ENCODE measurements around the gene AGPAT4.
"Not testable (repeated sequence)": the region's sequence is repeated elsewhere in the genome, so short reads cannot be mapped to it uniquely, and the experiment has no call there.

Gene AGPAT4, protein sequence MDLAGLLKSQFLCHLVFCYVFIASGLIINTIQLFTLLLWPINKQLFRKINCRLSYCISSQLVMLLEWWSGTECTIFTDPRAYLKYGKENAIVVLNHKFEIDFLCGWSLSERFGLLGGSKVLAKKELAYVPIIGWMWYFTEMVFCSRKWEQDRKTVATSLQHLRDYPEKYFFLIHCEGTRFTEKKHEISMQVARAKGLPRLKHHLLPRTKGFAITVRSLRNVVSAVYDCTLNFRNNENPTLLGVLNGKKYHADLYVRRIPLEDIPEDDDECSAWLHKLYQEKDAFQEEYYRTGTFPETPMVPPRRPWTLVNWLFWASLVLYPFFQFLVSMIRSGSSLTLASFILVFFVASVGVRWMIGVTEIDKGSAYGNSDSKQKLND

DNA sequence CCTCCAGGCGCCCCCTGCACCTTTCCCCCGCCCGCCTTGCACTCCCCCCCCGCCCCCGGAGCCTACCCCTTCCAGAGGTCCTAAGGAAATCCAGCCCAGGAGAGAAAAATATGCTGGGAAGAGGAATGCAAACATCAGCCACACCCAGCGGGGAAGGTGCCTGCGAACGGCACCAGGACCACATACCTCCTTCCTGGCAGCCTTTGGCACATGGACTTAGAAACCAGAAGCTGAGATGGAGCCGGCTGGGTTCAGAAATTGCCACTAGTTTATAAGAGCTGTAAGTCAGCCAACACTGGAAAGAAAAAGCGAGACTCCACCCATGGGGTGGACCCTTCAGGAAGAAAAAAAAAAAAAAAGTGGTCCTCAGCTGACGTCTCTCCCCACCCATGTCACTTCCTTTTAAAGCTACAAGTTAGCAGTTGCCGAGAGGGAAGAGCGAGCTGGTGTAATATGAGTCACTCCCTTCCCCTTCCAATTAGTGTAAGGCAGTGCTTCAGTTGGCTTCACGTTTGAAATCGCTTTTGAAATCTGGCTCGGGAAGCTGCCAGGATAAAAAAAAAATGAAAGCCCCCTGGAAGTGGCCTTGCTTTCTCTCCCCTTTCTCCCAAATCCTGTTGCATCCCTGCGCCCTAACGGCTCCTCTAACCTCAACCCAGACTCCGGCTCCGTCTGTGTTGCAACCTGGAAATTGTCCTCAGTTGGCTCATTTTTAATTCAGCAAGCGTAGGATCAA lies at the start of gene AGPAT4:
Gene AGPAT4, minus strand, starts transcription at position 310 of the 736 bp plus-strand sequence. CDS start 41,848 bp downstream, outside the sequence.
- TF ChIP-seq, protein P1, sequence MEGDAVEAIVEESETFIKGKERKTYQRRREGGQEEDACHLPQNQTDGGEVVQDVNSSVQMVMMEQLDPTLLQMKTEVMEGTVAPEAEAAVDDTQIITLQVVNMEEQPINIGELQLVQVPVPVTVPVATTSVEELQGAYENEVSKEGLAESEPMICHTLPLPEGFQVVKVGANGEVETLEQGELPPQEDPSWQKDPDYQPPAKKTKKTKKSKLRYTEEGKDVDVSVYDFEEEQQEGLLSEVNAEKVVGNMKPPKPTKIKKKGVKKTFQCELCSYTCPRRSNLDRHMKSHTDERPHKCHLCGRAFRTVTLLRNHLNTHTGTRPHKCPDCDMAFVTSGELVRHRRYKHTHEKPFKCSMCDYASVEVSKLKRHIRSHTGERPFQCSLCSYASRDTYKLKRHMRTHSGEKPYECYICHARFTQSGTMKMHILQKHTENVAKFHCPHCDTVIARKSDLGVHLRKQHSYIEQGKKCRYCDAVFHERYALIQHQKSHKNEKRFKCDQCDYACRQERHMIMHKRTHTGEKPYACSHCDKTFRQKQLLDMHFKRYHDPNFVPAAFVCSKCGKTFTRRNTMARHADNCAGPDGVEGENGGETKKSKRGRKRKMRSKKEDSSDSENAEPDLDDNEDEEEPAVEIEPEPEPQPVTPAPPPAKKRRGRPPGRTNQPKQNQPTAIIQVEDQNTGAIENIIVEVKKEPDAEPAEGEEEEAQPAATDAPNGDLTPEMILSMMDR (IDR thresholded peaks at IDR 0.05; ENCODE audit: low read depth, low read length): no peak
- peak within 1 kb of the TSS; percentile 70 to 79 for H3K4me3 ChIP-seq (replicated peaks in 1 of 2; ENCODE audit: low read depth in 2 of 2, low read length in 2 of 2)

DNA sequence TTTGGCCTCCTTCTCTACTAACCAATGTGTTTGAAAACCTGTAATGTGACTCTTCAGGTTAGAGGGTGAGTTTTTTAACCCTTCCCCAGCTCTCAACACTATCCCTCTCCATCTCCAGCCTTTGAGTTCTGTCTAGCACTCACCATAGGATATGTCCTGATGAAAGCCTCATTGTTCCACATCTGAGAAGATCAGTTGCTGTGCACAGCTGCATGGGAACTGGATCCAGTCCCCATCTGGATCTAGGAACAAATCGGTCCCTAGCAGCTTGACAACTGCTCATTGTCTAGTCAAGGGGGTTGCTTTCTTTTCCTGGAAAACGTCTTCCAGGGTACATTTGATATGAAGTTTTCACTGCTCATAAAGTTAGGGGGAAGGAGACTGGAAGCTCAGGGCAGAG lies 45.4 kb upstream of the AGPAT4 start:
- DNase-seq (ENCODE audit: low read depth in 2 of 2): no peak
- TF ChIP-seq, protein P1 (IDR thresholded peaks at IDR 0.05; ENCODE audit: low read depth, low read length): no peak
- no peak overlapping the region for H3K4me3 ChIP-seq (replicated peaks in 1 of 2; ENCODE audit: low read depth in 2 of 2, low read length in 2 of 2)

More for the DNA sequence above, at the start of gene AGPAT4:
- DNase-seq (ENCODE audit: low read depth in 2 of 2): peak; percentile 98

DNA sequence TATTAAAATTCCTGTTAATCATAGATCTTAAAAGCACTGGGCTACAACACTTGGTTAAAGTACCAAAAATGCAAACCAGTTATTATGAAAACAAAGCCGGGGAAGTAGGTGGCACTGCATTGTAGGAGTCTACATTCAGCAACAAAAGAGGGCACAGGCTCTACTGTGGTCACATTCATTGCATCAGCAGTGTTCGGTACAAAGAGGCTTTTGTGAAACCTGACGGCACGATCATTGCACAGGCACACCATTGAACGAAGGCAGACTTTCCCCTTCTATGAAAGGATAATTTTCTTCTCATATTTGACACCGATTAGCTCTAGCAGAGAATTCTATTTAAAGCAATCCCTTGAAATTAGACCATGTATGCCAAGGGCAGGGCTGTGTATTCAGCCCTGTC lies 44.6 kb upstream of the AGPAT4 start:
- H3K4me3 ChIP-seq (replicated peaks in 1 of 2; ENCODE audit: low read depth in 2 of 2, low read length in 2 of 2): no peak overlapping the region
- no peak for DNase-seq (ENCODE audit: low read depth in 2 of 2)

DNA sequence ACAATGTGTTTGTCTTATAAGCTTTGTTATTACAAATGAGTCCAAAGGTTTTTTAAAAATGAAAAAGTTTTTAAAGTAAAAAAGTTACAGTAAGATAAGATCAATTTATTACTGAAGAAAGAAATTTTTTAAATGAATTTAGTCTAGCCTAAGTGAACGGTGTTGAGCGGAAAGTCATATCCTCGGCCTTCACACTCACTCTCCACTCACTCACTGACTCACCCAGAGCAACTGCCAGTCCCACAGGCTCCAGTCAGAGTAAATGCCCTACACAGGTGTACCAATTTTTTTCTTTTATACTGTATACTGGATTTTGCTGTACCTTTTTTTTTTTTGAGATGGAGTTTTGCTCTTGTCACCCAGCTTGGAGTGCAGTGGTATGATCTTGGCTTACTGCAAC lies 42.7 kb upstream of the AGPAT4 start:
- TF ChIP-seq, protein P1 (IDR thresholded peaks at IDR 0.05; ENCODE audit: low read depth, low read length): no peak
- no peak overlapping the region for H3K4me3 ChIP-seq (replicated peaks in 1 of 2; ENCODE audit: low read depth in 2 of 2, low read length in 2 of 2)
- DNase-seq (ENCODE audit: low read depth in 2 of 2): no peak

More for the DNA sequence above, 44.6 kb upstream of the AGPAT4 start:
- TF ChIP-seq, protein P1 (IDR thresholded peaks at IDR 0.05; ENCODE audit: low read depth, low read length): no peak

DNA sequence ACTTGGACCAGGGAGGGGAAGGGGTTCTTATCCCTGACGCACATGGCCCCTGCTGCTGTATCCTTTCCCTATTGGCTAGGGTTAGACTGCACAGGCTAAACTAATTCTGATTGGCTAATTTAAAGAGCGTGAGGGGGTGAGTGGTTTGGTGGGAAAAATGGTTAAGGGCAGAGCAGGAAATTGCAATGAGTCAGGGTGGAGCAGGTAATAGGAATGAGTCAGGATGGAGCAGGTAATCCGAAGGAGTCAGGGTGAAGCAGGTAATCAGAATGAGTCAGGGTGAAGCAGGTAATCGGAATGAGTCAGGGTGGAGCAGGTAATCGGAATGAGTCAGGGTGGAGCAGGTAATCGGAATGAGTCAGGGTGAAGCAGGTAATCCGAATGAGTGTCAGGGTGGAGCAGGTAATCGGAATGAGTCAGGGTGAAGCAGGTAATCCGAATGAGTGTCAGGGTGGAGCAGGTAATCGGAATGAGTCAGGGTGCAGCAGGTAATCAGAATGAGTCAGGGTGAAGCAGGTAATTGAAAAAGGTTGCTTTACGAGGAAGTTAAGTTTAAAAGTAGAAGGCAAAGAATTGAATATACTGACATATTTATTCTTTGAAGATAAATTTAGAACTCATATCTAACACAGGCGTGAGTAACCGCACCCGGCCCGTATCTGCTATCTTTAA lies 41.5 kb upstream of the AGPAT4 start:
- not testable (repeated sequence) for H3K4me3 ChIP-seq (replicated peaks in 1 of 2; ENCODE audit: low read depth in 2 of 2, low read length in 2 of 2); DNase-seq (ENCODE audit: low read depth in 2 of 2)

DNA sequence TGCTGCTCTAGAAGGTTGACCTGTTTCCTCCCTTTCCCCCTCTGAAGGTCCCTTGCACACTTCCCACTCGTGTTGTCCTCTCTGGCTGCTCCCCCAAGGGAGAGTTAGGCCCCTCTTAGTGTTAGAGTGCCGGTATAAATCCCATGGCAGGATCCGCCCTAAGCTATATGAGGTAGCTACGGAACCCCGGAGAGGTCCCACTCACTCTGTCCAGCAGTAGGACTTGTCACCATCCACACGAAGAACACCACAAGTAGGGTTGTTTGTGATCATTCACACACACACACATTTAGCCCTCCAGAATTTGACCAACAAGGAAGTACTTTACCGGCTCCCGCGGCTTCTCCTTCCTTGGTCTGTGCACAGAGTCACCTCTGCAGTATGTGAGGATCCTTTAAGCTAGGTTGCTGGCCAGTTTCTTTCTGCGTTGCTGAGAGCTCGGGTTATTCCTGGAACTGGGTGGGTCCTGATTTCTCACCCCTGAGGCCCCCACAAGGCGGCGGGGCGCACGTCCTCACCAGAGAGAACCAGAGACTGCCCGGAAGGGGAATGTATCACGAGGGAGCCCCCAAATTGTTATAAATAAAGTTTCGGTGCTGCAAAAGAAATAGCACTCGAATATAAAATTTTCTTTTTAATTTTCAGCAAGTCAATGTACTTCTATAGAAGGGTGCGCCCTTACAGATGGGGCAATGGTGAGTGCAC lies 40.8 kb upstream of the AGPAT4 start:
- H3K4me3 ChIP-seq (replicated peaks in 1 of 2; ENCODE audit: low read depth in 2 of 2, low read length in 2 of 2); DNase-seq (ENCODE audit: low read depth in 2 of 2): not testable (repeated sequence)

DNA sequence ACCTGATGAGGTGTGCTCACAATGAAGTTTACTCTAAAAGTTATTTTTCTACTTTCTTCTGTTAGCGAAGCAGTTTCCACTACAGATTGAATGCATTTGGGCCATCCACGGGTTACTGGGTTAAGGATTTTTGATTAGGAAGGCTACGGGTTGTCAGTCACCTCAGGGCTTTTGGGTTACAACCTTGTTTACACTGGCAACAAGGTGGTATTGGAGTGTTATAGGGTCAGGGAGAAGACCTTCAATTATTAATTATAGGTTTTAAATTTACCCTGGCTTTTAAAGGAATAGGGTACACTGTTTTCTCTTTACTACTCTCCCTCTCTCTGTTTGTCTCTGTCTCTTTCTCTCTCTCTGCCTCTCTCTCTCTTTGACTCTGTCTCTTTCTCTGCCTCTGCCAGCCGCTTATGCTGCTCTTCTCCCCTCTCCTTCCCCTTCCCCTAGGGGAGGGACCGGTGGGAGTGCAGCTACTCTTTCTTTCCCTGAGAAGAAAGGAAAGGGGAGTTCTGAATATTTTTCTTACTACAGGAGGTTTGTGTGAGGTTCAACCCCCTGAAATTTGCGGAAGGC lies 40.2 kb upstream of the AGPAT4 start:
- DNase-seq (ENCODE audit: low read depth in 2 of 2): no peak
- TF ChIP-seq, protein P1 (IDR thresholded peaks at IDR 0.05; ENCODE audit: low read depth, low read length): no peak
- no peak overlapping the region for H3K4me3 ChIP-seq (replicated peaks in 1 of 2; ENCODE audit: low read depth in 2 of 2, low read length in 2 of 2)

DNA sequence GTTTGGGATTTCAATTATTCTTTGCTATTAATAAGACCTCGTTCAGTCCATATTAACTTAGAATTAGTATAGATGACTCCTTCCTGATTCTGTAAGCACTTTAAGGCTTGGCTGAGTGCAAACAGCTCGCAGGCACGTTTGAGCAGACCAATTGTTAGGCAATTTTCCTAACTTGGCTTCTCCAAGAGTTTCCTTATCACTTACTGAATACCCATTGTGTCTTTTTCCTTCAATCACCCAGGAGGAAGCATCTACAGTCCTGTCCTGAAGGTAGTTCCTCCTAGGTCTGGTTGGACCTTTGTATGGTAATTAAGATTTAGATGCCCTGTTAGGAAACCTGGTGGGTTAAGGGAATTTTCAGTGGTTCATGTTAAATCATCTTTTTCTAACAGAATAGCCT lies 39.6 kb upstream of the AGPAT4 start:
- not testable (repeated sequence) for DNase-seq (ENCODE audit: low read depth in 2 of 2); H3K4me3 ChIP-seq (replicated peaks in 1 of 2; ENCODE audit: low read depth in 2 of 2, low read length in 2 of 2)

DNA sequence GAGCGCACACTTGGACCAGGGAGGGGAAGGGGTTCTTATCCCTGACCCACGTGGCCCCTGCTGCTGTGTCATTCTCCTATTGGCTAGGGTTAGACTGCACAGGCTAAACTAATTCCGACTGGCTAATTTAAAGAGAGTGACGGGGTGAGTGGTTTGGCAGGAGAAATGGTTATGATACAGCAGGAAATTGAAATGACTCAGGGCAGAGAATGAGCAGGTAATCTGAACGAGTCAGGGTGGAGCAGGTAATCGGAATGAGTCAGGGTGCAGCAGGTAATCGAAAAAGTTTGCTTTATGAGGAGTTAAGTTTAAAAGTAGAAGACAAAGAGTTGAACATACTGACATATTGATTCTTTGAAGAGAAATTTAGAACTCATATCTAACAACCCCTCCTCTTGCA lies 35.9 kb upstream of the AGPAT4 start:
- H3K4me3 ChIP-seq (replicated peaks in 1 of 2; ENCODE audit: low read depth in 2 of 2, low read length in 2 of 2); DNase-seq (ENCODE audit: low read depth in 2 of 2): not testable (repeated sequence)
